NB4 (cell line): ENCODE data around the gene KLK10.

Experiments used
- DNase-seq: peaks from one replicate; pipeline ENCODE4 v3.0.0; 2010; ENCODE audit warnings: low read depth
- H3K4me3 ChIP-seq: one replicate; pipeline ENCODE4 v1.5.1; 2011; ENCODE audit warnings: mild to moderate bottlenecking, low read depth, low read length, moderate library complexity
- MYC ChIP-seq: IDR thresholded peaks from 2 replicates; pipeline ENCODE4 v1.6.1; 2011; ENCODE audit warnings: low read depth, low read length

The KLK10 gene

DNA sequence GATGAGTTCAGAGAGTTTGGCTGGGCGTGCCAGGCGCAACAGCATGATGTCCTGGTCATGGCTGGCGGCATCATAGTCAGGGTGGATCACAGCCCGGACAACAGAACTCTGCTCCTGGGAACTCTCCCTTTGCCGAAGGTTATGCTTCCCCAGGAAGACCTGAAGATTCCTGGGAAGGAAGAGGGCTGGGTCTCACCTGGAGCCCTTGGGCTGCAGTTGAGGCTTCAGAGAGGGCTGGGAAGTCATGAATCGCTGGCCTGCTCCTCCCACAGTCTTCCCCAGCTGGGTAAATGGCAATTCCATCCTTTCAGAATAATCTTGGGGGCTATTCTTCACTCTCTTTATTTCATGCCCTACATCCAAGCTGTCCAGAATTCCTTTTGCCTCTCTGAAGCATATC is 56.1 kb downstream of the KLK10 start:
- TF ChIP-seq MYC, result no peak
- no peak overlapping the region for H3K4me3 ChIP-seq
- no peak for DNase-seq
